HUES48 (cell line): ENCODE data around the gene PODXL.

Experiments
- H3K27ac ChIP-seq: one replicate; pipeline ENCODE4 v1.7.0; 2013; ENCODE audit warnings: low read depth, low read length, inconsistent platforms
- H3K27me3 ChIP-seq: 2 replicates; pipeline ENCODE4 v1.6.1; 2013; ENCODE audit warnings: mild to moderate bottlenecking, low read length; ENCODE audit not compliant: control insufficient read depth, insufficient read depth
- H3K36me3 ChIP-seq: 2 replicates; pipeline ENCODE4 v1.6.1; 2013; ENCODE audit warnings: low read length; ENCODE audit not compliant: control insufficient read depth, insufficient read depth
- H3K4me1 ChIP-seq: 2 replicates; pipeline ENCODE4 v1.6.1; 2013; ENCODE audit warnings: mild to moderate bottlenecking, low read length; ENCODE audit not compliant: control insufficient read depth, insufficient read depth
- H3K4me3 ChIP-seq: 2 replicates; pipeline ENCODE4 v1.5.1; 2013; ENCODE audit warnings: mild to moderate bottlenecking, low read depth, low read length
- H3K9ac ChIP-seq: 2 replicates; pipeline ENCODE4 v1.6.1; 2013; ENCODE audit warnings: mild to moderate bottlenecking, low read depth, low read length, moderate library complexity
- H3K9me3 ChIP-seq: 2 replicates; pipeline ENCODE4 v1.6.1; 2013; ENCODE audit warnings: low read length; ENCODE audit not compliant: control insufficient read depth, insufficient read depth

The PODXL gene

GRCh38 chr7:131556053-131556908 is at the start of gene PODXL:
PODXL (minus strand) TSS chr7:131556628; CDS start chr7:131556359, 269 bp downstream.
- peak within 1 kb of the TSS; percentile 96 for H3K27ac ChIP-seq
- peaks cover 40% of the 10 kb centered on the region for H3K4me1 ChIP-seq
- H3K27me3 ChIP-seq: no peaks in the 10 kb centered on the region
- peak within 1 kb of the TSS; percentile 86 for H3K9ac ChIP-seq
- H3K4me3 ChIP-seq: peak within 1 kb of the TSS; percentile 98
- no peaks in the 10 kb centered on the region for H3K9me3 ChIP-seq
- H3K36me3 ChIP-seq: peaks cover 45% of the 10 kb centered on the region

GRCh38 chr7:131605280-131605878 is 49.0 kb upstream of the PODXL start:
- Histone ChIP-seq H3K27ac (peak overlapping the region; percentile 98), H3K9ac (peak overlapping the region; percentile 63), H3K27me3 (no peaks in the 10 kb centered on the region), H3K9me3 (no peaks in the 10 kb centered on the region), H3K4me3 (peak overlapping the region; percentile 48), H3K36me3 (no peaks in the 10 kb centered on the region), H3K4me1 (peaks cover 61% of the 10 kb centered on the region)

- Histone ChIP-seq H3K36me3 (no peaks in the 10 kb centered on the region), H3K9ac (peak overlapping the region; percentile 63), H3K9me3 (no peaks in the 10 kb centered on the region), H3K27me3 (no peaks in the 10 kb centered on the region), H3K27ac (peak overlapping the region; percentile 98), H3K4me3 (peak overlapping the region; percentile 48), H3K4me1 (peaks cover 61% of the 10 kb centered on the region)
Observed at GRCh38 chr7:131604841-131605279, 48.4 kb upstream of the PODXL start.

- no peaks in the 10 kb centered on the region for H3K27me3 ChIP-seq
- H3K9me3 ChIP-seq: no peaks in the 10 kb centered on the region
- H3K9ac ChIP-seq: peak overlapping the region; percentile 63
- no peak overlapping the region for H3K4me3 ChIP-seq
- peak overlapping the region; percentile 98 for H3K27ac ChIP-seq
- no peaks in the 10 kb centered on the region for H3K36me3 ChIP-seq
- peaks cover 61% of the 10 kb centered on the region for H3K4me1 ChIP-seq
Observed at GRCh38 chr7:131603932-131604331, 47.5 kb upstream of the PODXL start.

- peak overlapping the region; percentile 98 for H3K27ac ChIP-seq
- no peaks in the 10 kb centered on the region for H3K36me3 ChIP-seq
- peak overlapping the region; percentile 35; the same call in 1 of the 2 replicates for H3K9ac ChIP-seq
- H3K4me3 ChIP-seq: no peak overlapping the region
- peaks cover 55% of the 10 kb centered on the region for H3K4me1 ChIP-seq
- H3K27me3 ChIP-seq: no peaks in the 10 kb centered on the region
- no peaks in the 10 kb centered on the region for H3K9me3 ChIP-seq
Observed at GRCh38 chr7:131602994-131603372, 46.6 kb upstream of the PODXL start.

GRCh38 chr7:131602304-131602993 is 46.0 kb upstream of the PODXL start:
- Histone ChIP-seq H3K27ac (peak overlapping the region; percentile 98), H3K36me3 (no peaks in the 10 kb centered on the region), H3K4me3 (no peak overlapping the region), H3K4me1 (peaks cover 50% of the 10 kb centered on the region), H3K9me3 (no peaks in the 10 kb centered on the region), H3K9ac (peak overlapping the region; percentile 35; the same call in 1 of the 2 replicates), H3K27me3 (no peaks in the 10 kb centered on the region)

GRCh38 chr7:131600085-131600881 is 43.9 kb upstream of the PODXL start:
- Histone ChIP-seq H3K9me3 (no peaks in the 10 kb centered on the region), H3K4me3 (no peak overlapping the region), H3K36me3 (no peaks in the 10 kb centered on the region), H3K9ac (no peak overlapping the region), H3K4me1 (peaks cover 31% of the 10 kb centered on the region), H3K27me3 (no peaks in the 10 kb centered on the region), H3K27ac (peak overlapping the region; percentile 33)

GRCh38 chr7:131596785-131597184 is 40.4 kb upstream of the PODXL start:
- Histone ChIP-seq H3K4me1 (peaks cover 5% of the 10 kb centered on the region; the same call in 1 of the 2 replicates), H3K9ac (no peak overlapping the region), H3K4me3 (no peak overlapping the region), H3K27ac (no peak overlapping the region), H3K36me3 (no peaks in the 10 kb centered on the region), H3K9me3 (no peaks in the 10 kb centered on the region), H3K27me3 (no peaks in the 10 kb centered on the region)

- no peak overlapping the region for H3K4me3 ChIP-seq
- peaks cover 5% of the 10 kb centered on the region; the same call in 1 of the 2 replicates for H3K4me1 ChIP-seq
- H3K36me3 ChIP-seq: no peaks in the 10 kb centered on the region
- H3K9ac ChIP-seq: no peak overlapping the region
- no peak overlapping the region for H3K27ac ChIP-seq
- H3K27me3 ChIP-seq: no peaks in the 10 kb centered on the region
- H3K9me3 ChIP-seq: no peaks in the 10 kb centered on the region
Observed at GRCh38 chr7:131595699-131596098, 39.3 kb upstream of the PODXL start.

GRCh38 chr7:131591687-131592319 is 35.4 kb upstream of the PODXL start:
- Histone ChIP-seq H3K9ac (peak overlapping the region; percentile 14; the same call in 1 of the 2 replicates), H3K9me3 (no peaks in the 10 kb centered on the region)

More at GRCh38 chr7:131591687-131592319, 35.4 kb upstream of the PODXL start:
- no peak overlapping the region for H3K4me3 ChIP-seq
- H3K27me3 ChIP-seq: no peaks in the 10 kb centered on the region
- no peaks in the 10 kb centered on the region for H3K36me3 ChIP-seq
- H3K27ac ChIP-seq: no peak overlapping the region
- H3K4me1 ChIP-seq: peaks cover 5% of the 10 kb centered on the region; the same call in 1 of the 2 replicates
